HG02642 (cell line): ENCODE data around the gene CNTN4.

ENCODE experiments used
- ATAC-seq: cut with Tn5 transposase; IDR thresholded peaks from one replicate; pipeline ENCODE4 v1.9.1; 2021; ENCODE audit warnings: mild to moderate bottlenecking; ENCODE audit not compliant: unreplicated experiment, poor library complexity

Gene CNTN4

DNA sequence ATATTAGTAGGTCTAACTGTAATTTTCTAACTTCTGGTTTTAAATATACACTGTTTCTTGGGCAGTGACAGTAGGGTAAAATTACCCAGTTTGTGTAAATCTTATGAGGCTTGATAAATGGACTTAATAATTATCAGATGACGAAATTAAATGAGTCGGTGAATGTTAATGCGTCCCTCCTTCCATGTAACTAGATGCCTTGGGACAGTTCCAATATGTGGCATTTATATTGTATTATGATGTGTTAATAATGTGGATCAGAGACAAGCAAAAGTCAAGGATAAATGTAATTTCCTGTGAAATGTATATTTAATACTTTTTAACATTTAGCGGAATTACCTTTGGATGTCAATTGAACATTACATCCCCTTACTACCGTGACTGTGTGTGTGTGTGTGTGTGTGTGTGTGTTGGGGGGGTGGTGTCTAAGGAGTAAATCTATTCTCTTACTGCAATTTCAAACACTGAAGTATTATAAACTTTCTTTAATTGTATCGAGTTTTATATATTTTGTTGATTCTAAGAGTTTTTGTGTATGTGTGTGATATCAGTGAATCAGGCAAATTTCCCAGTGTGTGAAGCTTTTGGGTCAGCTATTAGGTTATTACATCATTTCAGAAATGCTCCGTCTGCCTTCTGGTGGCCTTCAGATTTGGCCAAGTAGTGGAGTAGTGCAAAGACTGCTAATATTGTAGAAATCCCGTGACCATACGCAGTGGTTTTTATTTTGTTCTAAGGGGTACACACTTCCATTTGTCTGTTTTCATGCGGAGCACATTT is 50.1 kb downstream of the CNTN4 start:
- ATAC-seq = no peak

DNA sequence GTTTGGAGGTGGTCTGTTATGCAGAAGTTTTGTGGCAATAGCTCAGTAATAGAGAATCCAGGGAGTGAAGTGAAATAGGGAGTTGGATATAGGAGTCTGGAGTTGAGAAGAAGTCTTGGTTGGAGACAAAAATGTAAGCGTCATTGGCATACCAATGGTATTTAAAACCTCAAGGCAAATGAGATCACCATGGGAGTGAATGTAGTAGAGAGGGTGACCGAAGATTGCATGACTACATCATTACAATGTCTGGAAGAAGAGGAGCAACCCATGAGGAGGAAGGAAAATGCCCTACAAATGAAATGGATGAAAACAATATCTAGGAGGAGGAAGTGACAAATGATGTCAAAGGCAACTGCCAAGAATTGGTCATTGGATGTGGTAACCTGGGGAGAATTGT is 54.4 kb downstream of the CNTN4 start:
- no peak for ATAC-seq

DNA sequence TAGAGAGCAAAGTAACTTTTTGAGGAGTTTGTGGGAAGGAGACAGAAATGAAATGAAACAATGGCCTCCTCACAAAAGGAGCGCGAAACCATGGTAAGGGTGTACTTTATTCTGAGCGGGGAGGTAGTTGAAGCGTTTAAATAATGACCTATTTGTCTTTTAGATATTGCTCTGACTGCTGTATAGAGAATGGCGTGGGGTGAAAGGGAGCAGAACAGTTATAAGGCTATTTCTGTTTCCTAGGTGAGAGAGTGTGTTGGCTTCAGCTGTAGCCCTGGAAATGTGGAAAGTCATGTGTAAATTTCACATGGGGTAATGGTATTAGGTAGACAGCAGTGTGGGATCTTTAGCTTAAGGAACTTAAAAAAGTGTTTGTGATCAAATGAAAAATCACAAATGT is 54.9 kb downstream of the CNTN4 start:
- no peak for ATAC-seq

DNA sequence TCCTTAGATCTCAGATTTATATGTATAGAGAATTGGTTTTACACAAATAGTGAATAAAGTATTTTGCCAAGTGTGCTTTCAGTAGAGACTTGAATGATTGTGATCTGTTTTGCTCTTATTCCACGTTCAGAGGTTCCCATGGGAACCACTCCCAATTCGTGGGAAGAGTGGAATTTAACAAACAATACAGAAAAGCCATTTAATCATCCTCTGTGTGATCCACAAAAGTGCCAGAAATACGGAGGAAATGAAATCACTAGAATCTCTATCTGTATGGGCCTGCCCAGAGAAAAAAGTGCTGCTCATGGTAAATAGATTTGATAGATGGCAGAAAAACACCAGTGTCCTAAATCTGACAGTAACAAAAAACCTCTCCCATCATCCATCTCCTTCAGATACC is 56.0 kb downstream of the CNTN4 start:
- no peak for ATAC-seq

DNA sequence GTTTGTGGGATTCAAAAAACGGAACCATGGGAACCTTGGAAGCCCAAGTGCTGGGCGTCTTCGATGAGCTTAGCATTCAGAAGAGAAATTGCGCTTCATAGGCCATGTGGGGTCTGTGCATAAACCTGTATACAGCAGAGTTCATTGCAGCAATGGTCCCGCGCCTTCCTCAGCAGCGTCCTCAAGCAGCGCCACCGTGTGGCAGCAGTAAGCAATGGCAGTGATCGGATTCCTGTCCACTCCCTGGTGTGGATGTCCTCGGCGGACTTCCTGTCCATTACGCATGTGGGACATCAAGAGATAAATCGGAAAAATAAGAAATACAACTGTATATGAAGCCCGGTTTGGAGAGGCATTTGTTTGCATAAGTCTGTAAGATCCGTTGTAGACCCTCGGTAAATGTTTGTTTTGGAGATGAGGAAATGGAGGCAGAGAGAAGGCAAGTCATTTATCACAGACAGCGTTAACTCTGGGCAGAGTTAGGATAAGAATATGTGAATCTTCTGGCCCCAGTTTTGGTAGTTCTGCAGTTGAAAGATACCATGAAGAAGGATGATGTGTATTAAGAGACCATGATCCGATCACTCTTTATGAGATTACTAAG is 57.7 kb downstream of the CNTN4 start:
- ATAC-seq = no peak

DNA sequence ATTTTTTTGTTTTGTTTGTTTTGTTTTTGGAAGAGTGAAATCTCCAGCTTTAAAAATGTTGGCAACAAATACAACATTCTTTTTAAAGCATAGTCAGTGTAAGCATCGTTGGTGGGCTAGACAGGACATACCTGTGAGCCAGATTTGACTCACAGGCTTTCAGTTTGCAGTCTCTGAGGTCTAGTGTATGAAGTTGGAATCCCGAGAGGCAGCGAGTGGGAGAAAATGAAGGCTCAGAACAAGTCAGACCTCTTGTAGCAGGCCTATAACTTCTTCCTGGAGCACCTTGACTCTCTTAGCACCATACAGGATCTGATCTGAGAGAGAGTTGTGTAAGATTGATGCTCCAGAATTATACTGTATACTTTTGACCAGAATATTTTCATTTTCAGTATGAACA is 60.2 kb downstream of the CNTN4 start:
- no peak for ATAC-seq

DNA sequence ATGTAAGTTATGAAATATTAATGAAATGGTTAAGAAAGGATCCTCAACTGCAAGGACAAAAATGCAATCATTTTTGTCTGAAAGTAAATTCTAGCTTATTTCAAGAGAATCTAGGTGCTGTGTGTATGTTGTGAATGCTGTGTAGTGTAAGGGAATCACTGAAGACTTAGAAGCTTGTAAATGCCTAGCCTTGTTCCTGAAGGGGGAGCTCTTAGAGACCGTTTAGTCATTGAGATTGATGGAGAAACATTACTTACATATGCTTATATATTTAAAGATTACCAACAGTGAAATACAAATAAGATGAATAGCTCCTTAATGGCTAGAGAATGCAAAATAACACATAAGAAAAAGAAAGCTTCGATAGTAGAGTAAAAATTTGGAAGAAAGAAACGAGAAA is 67.9 kb downstream of the CNTN4 start:
- ATAC-seq = no peak

DNA sequence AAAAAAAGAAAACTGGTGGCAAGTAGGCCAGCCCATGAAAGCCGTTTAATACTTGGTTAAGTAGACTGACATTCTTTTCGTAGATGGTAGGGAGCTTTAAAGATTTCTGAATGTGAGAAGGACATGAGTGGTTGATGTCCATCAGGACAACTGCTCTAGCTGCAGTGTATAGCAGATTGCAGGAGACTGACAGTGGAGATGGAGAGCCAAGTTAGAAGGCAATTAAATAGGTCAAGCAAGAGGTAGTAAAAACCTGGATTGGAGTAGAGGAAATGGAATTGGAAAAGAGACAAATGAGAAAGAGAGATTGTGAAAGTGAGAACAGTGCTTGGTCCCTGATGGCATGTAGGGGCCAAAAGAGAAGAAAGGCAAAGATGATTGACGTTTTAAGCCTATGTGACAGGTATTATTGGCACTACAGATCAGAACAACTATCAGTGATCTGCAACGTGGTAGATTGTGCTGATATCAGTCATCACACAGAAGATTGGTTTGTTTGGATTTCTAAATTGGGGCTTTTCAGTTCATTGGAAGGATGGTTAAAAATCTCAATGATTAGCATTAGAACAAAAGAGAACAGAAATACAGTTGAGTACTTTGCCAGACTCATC is 74.0 kb downstream of the CNTN4 start:
- ATAC-seq = no peak

DNA sequence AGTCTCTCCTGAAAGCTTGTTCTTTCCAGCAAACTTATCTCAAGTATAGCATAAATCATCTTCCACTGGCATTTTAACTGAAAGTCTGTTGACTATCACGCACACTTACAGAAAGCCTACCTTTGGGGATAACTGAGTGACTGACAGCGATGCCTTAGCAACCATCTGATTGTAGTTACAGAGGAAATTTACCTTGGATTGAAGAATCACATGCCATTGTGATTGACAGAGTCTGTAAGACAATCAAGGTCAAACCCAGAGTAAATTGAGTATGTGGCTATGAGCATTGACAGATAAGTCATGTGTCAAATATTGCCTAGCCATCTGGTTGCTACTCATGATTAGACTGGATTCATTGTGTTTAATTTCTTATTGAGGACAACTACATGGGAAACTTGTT is 82.0 kb downstream of the CNTN4 start:
- ATAC-seq = no peak

DNA sequence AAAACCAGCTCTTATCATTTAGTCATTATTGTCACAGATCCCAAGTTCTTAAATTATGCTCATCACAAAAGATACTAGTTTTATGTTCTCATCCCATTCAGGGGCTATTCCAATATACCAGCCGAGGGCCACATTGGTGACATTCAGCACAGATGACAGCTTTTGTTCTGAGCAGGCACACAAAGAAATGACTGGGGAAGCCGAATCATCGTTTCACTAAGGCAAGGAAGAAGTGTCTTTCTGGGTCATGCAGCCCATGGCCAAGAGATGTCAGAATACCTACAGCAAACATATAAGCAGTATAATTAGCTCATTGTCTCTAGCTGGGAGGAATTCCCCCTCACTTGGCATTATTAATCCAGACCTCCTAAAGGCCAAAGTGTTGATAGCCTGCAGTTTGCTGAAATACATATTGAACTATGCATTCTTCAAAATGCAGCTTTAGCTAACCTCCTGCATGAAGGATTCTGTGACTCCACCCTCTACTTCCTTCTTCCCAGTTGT is 100.2 kb downstream of the CNTN4 start:
- no peak for ATAC-seq

DNA sequence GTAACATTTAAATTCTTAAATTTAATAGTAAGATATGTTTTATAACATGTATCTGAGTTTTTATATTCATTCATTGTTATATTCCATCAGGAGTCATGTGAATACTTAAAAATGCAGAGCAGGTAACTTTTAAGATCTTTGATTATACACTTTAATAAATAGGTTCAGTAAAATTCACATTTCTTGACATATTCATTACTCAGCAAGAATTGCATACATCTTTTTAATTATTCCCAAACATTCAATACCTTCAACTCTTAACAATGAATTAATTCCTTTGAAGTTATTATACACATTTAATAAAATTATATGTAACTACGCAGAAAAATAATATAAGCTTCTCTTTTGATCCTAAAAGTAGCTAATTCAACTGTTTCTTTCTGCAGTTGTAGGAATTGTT is 105.4 kb downstream of the CNTN4 start:
- ATAC-seq = no peak

DNA sequence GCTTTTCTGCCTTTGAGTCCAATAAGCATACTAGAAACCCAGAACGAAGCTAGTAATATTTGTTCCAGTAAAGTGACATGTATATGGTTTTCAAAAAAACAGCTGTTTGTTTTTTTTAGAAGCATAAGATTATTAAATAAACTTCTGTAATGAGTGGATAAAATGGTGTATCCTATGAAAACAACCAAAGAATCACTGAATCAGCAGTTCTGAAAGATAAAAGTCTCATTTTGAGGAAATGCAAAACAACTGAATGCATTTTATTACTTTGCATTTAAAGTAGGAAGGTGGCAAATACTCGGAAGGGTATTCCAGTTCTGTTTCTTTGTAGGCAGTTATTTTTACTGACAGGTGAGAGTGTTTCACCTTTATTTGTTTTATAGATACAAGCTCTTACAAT is 107.0 kb downstream of the CNTN4 start:
- no peak for ATAC-seq

DNA sequence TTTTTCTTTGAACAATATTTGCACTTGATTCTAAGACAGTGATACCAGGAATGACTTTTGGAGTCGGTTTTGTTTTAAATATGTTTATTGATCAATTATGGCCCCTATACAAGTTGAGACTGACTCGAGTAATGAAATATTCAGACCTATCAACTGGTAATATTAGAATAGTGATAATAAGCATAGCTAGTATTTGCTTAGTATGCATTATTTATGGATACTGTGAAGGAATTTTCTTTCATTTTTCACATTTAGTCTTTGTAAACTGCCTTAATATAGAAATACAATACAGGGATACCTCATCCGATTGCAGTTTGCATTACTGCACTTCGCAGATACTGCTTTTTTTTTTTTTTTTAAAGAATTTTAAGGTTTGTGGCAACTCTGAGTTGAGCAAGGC is 107.9 kb downstream of the CNTN4 start:
- no peak for ATAC-seq

DNA sequence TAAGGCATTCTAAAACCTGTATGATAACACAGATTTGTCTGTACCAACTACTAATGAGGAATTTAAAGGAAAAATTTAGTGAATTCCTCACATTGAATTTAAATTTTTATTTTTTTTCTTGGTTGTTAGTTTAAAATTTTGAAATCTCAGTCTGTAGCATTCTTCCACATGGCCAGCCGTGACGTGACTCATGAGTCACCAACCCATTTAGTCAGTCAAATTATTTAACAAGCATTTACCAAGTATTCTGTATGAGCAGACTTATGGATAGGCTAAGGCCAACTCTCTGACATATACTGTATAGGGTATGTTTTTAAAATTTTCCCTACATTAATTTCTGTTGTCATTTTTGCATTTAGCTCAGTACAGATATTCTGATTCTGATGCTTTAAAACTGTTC is 112.9 kb downstream of the CNTN4 start:
- no peak for ATAC-seq

DNA sequence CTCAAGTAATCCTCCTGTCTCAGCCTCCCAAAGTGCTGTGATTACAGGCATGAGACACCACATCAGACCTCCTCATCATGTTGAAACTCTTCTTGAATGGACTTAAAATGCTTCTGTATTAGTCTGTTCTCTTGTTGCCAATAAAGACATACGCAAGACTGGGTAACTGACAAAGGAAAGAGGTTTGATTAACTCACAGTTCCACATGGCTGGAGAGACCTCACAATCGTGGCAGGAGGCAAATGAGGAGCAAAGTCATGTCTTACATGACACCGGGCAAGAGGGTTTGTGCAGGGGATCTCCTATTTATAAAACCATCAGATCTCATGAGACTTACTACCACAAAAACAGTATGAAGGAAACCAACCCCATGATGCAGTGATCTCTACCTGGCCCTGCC is 113.5 kb downstream of the CNTN4 start:
- ATAC-seq = no peak

DNA sequence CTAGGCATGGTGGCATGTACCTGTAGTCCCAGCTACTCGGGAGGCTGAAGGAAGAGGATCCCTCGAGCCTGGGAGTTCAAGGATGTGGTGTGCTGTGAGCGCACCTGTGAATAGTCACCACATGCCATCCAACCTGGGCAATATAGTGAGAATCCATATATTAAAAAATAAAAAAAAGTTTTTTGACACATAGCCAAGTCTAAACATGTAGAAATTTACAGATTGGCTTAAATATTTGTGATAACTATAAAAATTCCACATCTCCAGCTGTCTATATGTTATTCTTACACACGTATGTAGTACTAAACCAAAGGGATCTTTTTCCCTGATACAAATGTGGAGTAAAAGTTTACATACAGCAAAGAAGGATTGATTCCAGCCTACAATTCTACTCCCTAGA is 119.7 kb downstream of the CNTN4 start:
- no peak for ATAC-seq

DNA sequence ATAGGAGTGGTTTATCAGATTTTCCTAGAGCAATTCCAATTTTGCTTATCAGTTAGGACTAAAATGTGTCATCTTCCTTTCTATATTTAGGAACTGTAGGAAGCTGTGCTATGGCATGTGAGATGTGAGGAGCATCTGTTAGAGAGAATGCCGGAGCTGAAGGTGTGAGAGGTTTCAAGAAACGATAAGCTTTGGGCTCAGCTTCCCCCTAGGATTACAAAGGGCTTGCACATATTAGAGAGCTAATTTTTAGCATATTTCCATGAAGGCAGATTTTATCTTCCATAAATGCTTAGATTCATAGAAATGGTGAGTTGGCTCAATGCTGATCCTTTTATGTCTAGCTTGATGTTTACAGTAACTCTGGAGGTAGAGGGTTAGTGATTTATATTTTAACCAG is 120.2 kb downstream of the CNTN4 start:
- ATAC-seq = no peak

DNA sequence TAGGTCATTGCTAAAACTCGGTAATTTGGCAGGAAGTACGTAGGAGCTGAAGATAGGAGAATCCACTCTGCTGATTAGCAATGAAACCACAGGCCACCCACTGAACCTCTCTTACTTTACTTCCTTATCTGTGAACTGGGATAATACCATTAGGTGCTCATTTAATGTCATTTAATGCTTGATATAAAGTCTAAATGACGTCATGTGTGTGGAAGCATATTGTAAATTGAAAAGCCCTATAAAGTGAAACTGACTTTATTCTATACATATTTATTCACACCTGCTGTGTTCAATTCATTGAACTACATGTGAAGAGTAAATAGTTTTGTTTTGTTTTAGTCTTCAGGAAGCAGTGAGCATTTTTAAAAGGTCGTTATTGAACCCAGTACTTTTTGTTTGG is 137.5 kb downstream of the CNTN4 start:
- no peak for ATAC-seq

DNA sequence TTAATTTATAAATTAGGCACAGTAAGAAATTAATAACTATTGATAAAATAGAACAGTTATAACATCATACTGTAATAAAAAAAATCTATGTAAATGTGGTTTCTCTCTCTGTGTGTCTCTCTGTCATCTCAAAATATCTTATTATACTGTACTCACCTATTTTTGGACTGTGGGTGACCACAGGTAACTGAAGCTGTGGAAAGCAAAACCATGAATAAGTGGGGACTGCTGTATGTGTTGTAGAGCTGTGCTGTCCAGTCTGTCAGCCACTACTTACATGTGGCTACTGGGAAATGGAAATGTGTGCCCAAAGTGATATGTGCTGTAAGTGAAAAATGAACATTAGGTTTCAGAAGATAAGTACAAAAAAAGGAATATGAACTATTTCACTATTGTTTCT is 145.5 kb downstream of the CNTN4 start:
- no peak for ATAC-seq

DNA sequence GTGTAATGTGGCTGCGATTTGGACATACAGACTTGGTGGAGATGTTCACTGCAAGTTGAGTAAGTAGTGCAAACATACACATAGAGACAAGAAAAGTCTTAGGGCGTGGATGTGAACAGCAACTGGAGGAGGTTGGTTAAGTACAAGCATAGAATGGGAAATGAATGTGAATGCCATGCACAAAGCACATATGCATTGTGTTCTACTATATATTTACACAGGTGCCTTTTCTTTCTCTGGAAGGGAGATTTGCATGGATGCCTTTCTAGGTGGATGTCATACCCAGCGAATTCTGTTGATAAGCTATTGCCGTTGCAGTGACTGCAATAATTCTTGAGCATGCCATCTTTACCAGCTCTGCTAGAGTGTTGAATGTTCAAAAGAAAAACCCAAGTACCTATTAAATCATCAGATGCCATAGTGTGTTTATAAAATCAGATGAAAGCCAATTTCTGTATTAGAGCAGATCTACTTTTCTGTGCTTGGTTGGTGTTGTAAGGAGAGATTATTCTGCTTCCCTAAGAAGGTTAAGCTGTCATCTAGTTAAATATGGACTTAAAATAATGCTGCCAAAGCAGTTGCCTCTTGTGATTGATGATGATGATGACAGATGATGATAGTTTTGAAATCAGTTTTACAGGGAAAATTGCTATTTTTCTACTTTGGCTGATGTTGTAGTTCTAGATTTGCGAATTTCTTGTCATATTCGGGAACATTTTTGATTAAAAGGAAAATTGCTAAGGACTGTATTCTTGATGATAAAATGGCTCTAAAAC is 148.4 kb downstream of the CNTN4 start:
- no peak for ATAC-seq

DNA sequence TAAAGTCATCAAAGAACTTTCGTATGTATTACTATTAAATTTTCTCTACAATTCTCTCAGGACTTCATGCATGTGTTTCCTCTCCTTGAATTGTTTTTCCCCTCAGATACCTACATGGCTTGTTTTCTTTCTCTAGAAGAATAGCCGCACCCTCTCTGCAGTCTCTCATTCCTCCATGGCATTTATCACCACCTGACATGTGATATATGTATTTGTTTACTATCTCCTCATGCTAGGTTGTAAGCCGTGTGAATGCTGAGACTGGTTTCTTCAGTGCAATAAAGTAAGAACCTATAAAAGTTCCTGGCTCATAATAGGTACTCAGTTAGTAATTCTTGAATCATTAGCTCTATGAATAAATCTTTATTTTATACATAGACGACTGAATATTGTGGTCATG is 149.2 kb downstream of the CNTN4 start:
- no peak for ATAC-seq
